CD4-positive, alpha-beta T cell treated with Interleukin-17A for 4 hours (primary cell): ENCODE results near the gene INSM1.

Experiments
- DNase-seq: peaks from one replicate; pipeline ENCODE4 v3.0.0-alpha.2; 2020; ENCODE audit warnings: mixed read lengths

INSM1 gene

DNA sequence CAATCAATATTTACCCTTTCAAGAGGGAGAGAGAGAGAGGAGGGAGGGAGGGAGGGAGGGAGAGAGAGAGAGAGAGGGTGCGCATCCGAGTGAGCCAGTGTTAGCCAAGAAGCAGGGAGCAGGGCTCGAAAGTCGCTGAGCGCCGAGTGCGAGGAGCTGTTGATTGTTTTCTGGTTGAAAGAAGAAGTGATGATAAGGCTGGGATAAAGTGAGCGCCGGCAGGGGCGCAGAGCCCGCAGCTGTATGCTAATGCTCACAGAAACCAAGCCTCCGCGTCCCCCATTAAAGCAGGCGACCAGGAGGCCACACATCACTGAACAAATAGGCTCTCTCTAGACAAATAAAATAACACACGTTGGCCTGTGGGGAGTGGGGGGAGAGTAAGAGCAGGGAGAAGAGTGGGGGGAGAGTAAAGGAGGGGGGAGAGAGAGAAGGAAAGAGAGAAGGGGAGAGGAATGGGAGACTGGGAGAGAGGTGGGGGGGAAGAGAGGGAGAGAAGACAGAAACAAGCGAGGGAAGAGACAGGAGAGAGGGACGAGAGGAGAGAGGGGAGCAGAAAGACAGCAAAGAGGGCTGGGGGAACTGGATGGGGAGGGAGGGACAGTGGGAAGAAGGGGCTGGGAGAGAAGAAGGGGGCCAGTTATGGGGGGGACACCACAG, 5.0 kb upstream of the INSM1 start:
- no peak for DNase-seq

DNA sequence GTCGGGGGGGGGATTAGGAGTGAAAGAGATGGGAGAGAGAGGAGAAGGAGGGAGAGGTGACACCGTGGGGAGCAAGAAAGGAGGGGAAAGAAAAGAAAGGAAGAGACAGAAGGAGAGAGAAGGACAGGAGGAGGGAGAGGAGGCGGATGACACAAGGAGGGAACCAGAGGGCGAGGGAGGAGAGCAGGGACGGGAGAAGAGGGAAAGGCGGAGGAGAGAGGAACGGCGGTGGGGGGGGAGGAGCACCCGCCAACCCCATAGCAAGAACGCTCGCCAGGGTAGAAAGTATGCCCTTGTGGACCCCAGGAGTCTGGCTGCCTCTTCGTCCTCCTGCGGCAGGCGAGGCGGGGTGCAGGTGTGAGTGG, 4.5 kb upstream of the INSM1 start:
- DNase-seq, result no peak

DNA sequence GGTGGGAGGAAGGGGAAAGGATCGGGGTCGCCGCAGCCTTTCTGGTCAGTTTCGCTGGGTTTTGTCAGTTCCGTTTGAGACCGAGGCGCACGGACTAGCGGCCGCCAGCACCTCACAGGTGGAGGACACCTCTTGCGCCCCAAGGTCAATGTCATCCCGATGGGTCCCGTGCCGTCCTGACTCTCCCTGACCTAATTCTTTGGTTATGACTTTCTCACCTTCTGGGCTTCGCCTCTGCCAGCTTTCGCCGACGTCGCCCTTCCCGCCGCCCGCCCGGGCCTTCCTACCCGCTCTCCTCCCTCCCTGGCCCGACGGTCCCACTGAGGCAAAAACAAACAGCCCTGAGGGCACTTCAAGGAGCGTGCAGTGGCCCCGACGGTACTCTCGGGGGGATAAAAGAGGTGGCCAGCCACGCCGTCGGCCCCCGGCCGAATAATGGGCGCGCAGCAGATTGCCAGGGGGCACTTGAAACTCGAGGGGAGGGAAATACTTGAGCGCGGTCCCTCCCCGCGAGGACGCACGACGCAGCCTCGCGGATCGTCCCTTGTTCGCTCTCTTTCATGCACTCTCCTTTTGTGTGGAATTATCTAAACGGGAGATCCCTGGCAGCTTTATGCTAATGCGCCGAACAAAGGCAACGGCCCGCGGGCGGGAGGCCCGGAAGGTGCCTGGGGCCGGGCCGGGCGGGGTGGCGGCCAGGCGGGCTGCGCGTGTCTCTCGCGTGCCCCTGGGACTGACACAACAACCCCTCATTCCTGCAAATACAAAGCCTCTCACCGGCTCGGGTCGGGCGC, 3.9 kb upstream of the INSM1 start:
- DNase-seq, result no peak

DNA sequence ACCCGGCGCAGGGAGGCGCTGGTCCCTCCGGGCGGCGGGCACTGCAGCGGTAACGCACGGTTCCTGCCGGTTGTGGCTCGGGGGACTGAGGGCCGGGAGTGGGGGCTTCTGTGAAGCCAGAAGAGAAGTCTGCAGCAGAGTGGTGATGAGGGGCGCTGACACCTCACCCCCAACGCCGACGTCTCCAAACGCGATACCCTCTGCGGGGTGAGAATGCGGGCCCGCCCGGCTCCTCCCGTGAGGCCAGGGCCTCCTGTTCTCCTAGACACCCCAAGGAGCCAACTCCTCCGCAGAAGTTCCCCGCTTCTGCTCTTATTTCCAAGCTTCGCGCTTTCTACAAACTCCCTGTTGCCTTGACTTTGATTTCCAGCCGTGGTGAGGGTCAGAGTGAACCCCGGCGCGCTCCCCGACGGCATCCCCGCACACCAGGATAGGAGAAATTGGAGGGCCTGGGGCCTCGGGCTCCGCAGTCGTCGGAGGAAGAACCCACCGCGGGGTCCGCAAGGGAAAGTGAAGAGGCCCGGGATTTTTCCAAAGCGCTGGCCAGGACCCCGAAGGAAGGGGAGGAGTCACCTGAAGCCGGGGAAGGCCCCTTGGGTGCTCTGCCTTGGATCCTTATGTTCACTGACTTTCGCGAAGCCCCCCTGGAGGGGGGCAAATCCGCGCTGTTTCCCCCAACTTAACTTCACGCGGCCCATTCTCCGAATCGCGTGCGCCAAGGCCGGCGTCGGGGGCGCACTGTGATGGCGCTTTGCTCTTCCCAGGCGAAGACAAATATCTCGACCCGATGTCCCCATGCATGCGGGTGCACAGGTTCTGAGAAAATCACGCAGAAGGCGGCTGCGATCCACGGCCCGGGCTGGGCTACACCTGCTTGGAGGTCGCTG, 3.1 kb upstream of the INSM1 start:
- no peak for DNase-seq

DNA sequence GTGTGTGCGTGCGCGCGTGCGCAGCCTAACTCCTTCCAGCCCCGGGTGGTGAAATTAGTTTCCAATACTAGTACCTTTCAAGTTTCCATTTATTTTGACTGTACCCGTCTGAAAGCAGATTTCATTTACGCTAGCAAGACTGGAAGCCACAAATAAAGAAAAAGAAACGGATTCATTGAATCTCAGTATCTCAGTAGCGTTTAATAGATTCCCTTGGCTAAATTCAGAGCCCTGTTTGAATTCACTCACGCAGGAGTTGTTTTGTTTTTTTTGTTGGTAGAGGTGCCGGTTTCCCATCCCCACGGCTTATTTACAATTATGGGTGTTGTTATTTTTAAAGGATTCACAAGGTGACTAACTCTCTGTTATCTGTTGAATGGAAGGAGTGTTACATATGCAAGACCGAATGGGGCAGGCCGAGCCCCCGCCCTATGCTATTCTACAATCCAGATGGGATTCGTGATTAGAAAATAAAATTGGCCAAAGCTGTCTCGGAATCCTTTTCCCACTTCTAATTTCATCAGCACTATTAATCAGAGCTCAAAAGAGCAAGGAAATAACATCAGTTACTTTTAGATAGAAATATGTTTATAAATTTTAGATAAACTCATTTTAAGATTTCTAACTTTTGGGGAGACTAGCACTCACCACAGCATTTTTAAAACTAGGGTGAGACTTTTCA, 2.3 kb upstream of the INSM1 start:
- DNase-seq, result no peak

DNA sequence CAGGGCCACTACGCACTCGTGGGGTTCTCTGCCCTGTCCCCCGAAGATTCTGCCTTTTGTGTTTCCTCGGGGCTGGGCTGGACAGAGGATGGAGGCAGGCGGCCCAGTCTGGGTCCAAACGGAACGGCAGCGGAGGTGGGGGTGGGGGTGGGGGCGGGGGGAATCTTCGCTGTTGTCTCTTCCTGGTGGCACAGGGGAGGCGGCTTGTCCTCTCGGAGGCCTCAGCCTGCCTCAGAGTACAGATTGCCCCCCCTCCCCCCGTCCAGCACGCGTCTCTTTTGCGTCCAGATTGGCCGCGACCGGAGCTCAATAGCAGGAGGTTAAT, 1.4 kb upstream of the INSM1 start:
- DNase-seq, result no peak

DNA sequence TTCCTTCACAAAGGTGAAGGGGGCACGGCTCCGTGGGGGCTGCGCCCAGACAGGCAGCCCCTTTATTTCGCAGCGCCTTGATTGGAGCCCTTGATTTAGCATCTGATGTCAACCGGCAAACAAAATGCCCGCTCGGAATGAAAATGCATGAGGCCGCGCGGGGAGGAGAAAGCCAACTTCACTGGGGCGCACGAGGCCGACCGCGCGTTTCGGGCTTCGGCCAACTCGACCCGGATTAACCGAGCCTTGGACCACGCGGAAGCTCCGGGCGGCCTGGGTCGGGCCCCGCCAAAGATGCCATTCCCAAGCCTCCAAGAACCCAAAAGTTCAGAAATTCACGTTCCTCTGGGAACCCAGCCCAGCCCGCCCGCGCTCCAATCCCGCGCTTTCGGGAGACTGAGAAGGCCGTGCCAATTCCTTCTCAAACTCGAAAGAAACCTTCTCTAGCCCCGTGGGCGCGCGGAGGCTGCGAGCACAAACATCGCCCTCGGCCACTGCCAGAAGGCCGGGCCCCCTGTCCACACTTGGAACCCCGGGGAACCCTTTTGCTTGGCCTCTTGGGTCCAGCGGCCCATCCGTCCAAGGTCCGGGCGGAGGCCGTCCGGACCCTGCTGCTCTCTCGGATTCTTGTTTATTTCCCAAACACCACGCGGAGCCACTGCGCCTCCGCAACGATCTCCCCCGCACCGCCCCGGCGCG, 879 bp upstream of the INSM1 start:
- no peak for DNase-seq

DNA sequence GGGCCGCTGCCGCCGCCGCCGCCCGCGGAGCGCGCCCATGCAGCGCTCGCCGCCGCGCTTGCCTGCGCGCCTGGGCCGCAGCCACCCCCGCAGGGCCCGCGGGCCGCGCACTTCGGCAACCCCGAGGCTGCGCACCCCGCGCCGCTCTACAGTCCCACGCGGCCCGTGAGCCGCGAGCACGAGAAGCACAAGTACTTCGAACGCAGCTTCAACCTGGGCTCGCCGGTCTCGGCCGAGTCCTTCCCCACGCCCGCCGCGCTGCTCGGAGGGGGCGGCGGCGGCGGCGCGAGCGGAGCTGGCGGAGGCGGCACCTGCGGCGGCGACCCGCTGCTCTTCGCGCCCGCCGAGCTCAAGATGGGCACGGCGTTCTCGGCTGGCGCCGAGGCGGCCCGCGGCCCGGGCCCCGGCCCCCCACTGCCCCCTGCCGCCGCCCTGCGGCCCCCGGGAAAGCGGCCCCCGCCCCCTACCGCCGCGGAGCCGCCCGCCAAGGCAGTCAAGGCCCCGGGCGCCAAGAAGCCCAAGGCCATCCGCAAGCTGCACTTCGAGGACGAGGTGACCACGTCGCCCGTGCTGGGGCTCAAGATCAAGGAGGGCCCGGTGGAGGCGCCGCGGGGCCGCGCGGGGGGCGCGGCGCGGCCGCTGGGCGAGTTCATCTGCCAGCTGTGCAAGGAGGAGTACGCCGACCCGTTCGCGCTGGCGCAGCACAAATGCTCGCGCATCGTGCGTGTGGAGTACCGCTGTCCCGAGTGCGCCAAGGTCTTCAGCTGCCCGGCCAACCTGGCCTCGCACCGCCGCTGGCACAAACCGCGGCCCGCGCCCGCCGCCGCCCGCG, 730 bp downstream of the INSM1 start:
- DNase-seq, result no peak

DNA sequence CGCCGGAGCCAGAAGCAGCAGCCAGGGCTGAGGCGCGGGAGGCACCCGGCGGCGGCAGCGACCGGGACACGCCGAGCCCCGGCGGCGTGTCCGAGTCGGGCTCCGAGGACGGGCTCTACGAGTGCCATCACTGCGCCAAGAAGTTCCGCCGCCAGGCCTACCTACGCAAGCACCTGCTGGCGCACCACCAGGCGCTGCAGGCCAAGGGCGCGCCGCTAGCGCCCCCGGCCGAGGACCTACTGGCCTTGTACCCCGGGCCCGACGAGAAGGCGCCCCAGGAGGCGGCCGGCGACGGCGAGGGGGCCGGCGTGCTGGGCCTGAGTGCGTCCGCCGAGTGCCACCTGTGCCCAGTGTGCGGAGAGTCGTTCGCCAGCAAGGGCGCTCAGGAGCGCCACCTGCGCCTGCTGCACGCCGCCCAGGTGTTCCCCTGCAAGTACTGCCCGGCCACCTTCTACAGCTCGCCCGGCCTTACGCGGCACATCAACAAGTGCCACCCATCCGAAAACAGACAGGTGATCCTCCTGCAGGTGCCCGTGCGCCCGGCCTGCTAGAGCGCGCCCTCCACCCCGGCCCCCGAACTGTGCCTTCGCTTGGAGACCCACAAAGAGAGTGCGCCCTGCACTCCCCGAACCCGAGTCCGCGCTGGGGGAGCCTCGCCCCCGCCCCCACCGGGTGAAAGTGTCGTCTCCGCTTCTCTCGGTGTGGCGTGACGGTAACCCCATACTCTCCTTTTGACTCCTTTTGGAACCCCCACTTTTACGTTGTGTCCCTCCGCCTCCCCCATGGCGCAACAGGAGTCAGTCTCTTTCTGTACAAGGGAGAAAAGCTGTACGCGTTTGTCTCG, 1.6 kb downstream of the INSM1 start:
- DNase-seq, result no peak

DNA sequence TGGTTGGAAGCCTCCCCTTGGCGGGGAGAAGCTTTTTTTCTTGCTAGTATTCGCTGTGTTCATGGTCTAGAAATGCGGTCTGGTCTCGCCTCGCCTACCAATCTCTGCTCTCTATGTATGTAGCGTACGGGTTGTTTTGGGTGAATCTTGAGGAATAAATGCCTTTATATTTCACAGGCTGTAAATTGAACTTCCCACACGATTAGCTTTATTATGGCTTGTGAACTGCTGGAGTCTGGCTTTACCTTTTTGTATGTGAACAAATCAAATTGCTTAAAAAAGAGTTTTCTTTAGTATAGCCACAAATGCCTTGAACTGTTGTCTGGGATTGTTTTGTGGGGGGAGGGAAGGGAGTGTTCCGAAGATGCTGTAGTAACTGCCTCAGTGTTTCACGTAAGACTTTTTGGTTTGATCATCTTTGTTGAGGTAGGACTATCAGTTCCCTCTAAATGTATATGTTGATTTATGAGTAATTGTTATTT, 2.2 kb downstream of the INSM1 start:
- no peak for DNase-seq

DNA sequence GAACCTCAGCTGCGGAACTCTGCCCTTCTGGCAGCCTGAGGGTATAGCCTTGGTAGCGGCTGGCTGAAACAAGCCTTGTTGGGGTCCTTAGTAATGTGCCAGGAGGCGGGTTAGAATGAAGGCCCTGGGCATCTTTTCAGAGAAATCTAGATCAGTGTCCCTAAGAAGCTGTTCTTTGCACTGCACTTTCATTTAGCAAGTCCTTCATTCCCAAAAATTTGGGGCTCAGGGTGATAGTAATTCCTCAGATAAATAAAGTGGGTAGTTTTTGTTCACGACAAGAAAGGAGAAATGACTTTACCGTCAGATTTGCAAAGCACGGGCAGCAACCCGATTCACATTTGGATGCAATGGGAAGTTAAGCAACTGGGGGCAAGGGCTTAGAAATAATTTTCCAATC, 3.2 kb downstream of the INSM1 start:
- DNase-seq, result no peak

DNA sequence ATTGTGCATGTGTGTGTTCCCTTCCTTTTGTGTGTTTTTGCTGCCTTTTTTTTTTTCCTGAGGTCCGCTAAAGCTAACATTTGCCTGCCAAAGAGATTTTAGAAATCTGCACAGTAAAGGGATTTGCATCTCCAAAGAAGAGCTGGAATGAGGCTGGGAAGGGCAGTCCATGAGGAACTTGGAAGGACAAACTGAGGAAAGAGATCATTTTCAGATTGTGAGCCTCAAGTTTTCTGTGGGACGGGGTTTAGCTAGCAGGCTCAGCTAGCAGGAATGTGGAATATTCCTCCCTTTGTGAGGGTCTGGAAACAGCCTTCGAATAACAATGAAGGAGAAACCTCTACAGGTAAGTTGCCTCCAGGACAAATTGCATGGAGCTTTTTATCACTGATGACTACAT, 3.8 kb downstream of the INSM1 start:
- no peak for DNase-seq

DNA sequence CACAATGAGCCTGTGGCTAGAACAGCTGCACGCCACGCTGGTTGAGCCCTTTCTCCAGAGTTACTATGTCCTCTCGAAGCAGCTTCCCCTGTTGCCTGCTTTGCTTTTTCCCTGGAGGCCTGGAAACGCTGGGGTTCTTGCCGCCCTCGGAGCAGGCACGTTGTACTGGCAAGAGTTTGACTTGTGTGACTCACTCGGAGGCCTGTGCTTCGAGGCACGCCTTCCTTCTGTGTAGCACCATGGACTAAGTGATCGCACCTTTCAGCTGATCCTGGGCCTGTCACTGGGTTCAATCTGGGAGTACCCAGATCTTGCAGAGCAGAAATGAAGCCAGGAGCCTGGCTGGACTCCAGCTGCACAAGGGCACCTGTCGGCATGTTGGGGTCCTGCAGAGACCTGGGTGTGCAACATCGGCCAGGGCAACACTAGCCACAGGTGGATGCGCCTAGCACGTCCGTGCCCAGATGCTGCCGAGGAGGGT, 5.2 kb downstream of the INSM1 start:
- no peak for DNase-seq

DNA sequence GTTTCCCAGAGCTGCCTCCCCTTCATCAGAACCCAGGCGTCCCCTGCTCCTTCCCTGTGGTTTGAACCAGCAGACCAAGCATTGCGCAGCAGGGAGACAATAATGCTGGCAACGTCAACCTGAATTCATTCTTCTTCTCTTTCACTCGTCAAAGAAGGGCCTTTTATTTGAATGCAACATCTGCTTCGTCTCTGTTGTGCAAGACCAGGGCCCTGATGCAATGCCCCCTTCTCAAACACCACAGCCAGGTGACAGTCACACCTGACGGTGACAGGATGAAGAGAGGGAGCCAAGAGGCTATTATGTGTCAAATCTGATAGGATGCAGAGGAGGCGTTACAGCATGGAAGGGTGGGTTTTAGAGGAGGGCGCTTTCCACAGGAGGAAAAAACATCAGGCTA, 8.0 kb downstream of the INSM1 start:
- no peak for DNase-seq

DNA sequence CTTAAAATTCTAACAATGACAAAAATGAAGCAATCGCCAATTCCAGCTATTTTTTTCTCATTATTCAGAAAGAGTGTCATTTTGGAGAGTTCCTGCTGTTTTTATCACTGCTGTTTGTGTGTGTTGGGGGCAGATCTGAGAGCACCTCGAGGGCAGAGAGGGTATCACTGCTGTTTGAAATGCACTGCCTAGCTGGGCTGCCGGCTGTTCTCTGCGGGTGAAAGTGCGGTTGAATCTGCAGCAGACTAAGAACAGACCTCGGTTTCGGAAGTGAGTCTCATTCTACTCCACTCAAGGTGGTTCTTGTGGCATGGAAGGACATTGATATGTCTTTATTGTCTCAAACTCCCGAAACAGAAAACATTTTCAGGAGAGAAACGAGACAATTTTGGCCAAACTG, 18.3 kb downstream of the INSM1 start:
- DNase-seq, result no peak

DNA sequence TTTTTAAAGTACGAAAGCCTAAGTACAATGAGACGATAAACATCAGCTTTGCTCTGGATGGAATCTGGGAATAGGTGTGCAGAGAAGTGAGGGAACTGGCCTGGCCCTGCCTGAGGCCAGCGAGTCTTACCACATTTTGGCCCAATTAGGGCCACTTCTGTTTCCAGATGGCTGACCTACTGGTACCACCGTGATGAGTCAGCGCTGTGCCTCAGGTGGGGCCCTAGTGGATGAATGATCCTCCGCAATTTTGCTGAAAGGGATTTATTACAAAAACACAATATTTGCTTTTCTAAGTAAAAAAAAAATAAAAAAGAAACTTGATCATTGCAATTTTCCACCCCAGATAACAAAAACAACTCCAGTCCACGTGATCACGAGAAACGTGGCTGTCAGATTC, 22.5 kb downstream of the INSM1 start:
- no peak for DNase-seq

DNA sequence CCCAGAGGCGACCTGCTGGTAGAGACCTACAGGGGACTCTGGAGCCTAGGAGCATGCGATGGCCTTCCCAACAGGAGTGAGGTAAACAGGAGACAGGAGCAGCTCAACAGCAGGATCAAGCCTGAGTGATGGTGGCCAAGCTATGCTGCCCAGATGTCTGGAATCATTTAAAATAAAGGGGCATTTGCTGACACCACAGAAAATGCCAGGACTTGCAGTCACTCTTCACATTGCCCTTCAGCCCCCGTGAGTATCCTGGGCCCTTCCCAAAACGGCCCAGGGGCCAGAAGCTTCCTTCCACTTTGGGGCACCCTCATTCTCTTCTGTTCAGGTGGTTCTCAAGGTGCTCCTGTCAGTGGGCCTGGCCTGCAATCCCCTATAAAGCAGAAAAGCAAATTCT, 23.2 kb downstream of the INSM1 start:
- no peak for DNase-seq

DNA sequence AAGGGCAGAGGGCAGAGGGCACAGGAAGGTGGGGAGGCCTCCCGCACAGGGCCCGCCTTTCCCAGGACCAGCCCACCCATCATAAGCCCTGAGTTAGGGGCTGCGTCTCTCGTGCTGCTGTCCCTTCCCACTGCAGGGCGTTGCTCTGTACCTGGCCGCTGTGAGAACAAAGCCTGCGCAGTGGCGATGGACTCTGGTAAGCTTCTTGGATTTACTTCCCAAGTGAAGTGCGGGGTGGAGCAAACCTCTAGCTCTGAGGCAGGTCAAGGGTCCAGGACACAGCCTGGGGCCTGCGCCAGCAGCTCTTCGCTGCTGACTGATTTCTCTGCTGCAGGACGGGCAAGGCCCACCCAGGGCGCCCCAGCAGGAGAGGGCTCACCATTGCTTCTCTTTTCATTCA, 23.9 kb downstream of the INSM1 start:
- no peak for DNase-seq

DNA sequence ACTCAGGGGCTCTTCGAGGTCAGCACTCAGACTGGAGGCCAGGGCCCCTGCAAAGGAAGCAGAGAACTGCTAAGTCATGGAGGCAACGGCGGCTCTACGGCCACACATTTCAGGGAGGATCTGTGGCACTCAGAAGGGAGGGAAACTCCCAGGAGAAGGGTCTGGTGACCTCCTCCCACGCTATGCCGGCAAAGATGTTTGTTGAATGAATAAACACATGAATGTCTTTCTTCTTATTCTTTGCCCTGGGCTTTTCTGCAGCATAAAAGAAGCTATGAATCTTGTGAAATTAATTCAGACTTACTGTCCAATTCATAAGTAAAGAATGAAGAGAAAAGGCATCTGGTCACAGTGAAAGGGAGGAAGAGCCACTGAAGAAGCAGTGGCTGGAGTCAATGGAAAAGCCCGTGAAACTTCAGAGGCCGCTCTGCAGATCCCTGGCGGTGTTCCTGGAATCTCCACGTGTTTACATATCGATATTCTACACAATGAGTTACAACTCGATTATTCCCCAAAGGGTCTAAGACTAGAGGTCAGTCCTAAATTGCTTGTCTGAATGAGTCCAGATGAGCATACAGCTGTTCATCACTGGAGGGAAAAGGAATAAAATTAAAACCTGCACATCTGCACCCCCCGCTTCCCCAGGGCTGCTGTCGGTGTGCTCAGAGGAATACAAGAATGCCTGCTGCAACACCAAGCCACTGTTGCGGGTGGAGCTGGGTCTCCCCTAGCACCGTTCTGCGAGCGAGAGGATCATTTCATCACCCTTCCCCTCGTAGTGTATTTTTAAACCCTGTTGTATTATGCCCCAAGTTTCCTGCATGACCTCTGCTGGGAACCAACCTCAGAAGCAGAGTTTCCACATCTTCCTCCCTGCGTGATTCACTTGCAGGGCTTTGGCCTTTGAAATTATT, 25.6 kb downstream of the INSM1 start:
- no peak for DNase-seq
